C4-2B (cell line): ENCODE measurements around the gene SERPINB12.

Source experiments
- ZFX ChIP-seq: fragments of 450-650 bp; IDR thresholded peaks from 2 replicates; pipeline ENCODE4 v1.6.1; 2017
- TF ChIP-seq, protein P1 (sequence below): fragments of 450-650 bp; conservative IDR thresholded peaks from 2 replicates; pipeline ENCODE4 v1.5.1; 2017; ENCODE audit warnings: mild to moderate bottlenecking

DNA sequence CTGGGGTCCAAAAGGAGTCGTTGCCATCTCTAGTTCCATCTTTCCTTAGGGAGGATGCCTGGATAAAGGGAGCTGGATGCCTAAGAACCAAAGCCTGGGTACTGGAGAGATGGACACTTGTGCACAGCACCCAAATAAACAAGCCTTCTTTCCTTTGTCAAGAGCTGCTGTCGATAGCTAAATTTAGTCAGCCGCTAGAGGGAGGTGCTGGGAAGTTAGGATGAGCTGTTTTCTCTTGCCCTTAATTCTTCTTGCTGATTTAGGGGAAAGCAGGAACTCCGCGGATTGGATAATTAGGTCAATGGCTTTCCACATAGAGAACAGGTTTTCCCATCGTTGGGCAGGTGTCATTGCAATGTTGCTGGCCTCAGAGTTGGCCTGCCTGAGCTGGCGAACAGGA lies 30.9 kb upstream of the SERPINB12 start:
- TF ChIP-seq, protein P1, sequence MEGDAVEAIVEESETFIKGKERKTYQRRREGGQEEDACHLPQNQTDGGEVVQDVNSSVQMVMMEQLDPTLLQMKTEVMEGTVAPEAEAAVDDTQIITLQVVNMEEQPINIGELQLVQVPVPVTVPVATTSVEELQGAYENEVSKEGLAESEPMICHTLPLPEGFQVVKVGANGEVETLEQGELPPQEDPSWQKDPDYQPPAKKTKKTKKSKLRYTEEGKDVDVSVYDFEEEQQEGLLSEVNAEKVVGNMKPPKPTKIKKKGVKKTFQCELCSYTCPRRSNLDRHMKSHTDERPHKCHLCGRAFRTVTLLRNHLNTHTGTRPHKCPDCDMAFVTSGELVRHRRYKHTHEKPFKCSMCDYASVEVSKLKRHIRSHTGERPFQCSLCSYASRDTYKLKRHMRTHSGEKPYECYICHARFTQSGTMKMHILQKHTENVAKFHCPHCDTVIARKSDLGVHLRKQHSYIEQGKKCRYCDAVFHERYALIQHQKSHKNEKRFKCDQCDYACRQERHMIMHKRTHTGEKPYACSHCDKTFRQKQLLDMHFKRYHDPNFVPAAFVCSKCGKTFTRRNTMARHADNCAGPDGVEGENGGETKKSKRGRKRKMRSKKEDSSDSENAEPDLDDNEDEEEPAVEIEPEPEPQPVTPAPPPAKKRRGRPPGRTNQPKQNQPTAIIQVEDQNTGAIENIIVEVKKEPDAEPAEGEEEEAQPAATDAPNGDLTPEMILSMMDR: peak; percentile 74
- no peak for TF ChIP-seq ZFX
